HG03439 (cell line): ENCODE results near the gene TOPAZ1.

ENCODE experiments used
- ATAC-seq: cut with Tn5 transposase; IDR thresholded peaks from one replicate; pipeline ENCODE4 v1.9.1; 2021; ENCODE audit warnings: mild to moderate bottlenecking, moderate library complexity; ENCODE audit not compliant: unreplicated experiment

Gene TOPAZ1

GRCh38 chr3:44241706-44242105, at the start of gene TOPAZ1:
Gene TOPAZ1 (plus strand): TSS chr3:44241886. CDS start chr3:44242054, 168 bp downstream.
- ATAC-seq, result no peak

DNA sequence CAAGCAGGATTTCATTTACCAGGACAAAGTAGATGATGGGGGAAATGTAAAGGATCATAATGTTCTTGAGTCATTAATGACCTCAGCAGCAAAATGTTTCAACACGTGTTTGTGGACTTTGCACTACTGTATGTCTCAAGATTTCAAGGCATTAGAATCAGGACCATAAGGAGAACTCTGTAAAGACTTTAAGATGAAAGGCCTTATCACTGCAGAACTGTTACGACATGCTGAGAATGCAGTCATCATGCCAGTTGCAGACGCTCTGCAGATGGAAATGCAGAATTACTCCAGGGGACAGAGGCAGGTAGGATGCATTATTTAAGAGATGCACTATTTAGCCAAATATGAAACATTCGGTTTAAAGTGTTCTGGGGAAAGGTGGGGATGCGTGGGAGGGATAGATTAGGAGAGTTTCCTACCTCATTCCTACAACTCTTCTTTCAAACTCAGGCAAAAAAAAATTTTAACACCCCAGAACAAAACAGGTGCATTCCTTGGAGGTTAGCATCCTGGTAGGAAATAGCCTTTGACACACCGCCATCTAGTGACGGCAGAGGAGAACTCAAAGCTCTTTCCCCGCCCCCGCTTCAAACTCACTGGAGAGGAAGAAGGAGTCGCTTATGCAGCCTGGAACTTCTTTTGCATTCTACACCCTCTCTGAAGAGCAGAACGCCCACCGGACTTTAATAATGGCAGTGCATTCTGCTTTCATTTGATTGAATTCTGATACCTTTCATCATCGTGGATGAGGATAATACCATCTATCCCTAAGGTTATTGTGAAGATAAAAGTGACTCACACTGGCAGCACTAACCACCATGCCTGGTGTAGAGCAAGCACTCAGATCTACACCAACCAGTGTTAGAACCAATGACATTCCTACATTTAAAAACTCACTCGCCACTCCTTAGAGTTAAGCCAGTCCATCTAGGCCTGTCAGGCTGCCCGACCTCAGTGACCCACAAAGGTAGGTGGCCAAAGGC, 43.1 kb upstream of the TOPAZ1 start:
- no peak for ATAC-seq

DNA sequence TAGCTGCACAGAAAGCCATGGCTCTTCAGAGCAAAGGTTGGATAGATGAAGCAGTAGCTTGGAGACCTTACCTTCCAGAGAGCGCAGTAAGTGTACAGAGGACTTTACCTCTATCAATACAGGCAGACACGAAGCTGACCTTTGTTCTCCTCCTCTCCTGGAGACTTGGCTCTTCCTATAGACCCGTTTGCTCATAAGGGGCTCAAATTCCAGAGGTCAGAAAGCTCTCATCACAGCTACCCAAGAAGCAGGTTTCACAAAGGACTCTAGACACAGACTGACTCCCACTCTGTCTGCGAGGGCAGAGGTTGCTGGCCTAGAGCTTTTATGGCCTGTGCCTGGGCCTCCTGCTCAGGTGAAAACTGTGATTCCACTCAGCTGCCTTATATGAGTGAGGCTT, 35.4 kb upstream of the TOPAZ1 start:
- ATAC-seq, result no peak

DNA sequence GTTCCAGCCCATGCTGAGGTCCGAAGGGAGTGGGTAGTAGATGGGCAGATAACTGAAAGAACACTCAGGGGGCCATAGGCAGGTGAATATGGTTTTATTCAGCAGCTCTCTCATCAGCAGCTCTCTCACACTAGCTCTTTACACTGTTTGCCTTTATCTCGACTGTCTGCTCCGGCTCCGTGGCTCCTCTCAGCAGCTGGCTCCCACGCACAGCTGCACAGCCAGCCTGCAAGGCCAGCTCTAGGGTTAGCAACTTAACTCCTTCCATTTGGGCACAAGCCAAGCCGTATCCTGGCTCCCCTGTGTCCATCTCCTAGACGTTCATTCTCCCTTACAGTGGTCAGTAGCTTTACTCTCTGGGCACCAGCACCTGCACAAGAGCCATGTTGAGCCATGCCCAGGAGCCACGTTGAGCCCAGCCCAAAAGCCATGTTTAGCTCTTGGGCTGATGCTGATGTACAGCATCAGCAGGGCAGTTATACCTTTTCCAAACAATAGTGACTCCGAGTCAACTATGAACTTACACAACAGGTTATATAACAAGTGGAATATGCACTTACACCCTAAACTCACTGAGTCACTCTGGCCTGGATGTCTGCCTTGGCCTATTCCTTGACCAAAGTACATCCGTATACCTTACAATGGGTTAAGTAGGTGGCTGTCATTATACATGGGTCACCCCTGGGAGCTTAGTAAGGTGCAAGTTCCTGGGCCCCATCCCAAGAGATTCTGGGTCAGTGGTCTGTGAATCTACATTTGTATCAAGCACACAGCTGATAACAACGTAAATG, 34.6 kb upstream of the TOPAZ1 start:
- ATAC-seq, result no peak

- no peak for ATAC-seq
These were observed 33.6 kb upstream of the TOPAZ1 start for GRCh38 chr3:44208086-44208485.

DNA sequence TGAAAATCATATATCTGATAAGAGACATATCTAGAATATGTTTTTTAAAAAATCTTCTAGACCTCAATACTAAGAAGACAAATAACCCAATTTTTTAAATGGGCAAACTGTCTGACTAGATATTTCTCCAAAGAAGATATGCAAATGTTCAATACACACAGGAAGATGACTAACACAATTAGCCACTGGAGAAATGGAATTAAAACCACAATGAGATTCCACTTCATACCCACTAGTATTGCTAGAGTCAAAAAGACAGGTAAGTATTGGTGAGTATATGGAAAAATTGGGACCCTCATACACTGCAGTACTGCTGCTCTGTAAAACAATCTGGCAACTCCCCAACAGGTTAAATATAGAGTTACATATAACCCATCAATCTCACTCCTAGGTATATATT, 33.1 kb upstream of the TOPAZ1 start:
- no peak for ATAC-seq

GRCh38 chr3:44210967-44211366, 30.7 kb upstream of the TOPAZ1 start:
- ATAC-seq, result no peak

- no peak for ATAC-seq
These were observed 19.3 kb upstream of the TOPAZ1 start for GRCh38 chr3:44222337-44222736.

- no peak for ATAC-seq
These were observed 18.4 kb upstream of the TOPAZ1 start for GRCh38 chr3:44223299-44223698.

- no peak for ATAC-seq
These were observed 17.6 kb upstream of the TOPAZ1 start for GRCh38 chr3:44224131-44224530.

GRCh38 chr3:44226573-44226972, 15.1 kb upstream of the TOPAZ1 start:
- no peak for ATAC-seq

DNA sequence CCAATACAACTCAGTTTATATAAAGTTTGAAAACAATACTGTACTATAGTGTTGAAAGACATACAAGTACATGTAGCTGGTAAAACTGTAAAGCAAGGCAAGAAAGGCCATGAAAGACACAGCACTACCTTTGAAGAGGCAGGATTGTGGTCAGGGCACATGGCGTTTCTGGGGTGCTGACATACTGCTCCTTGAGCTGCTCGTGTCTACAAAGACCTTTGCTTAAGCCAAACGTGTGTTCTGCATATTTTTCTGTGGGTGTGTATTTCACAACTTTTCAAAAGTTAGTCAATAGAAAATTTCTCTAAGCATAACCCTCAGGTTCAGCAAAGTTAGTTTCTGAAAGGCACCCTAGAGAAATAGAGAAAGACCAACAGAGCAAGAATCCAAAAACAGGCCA, 14.1 kb upstream of the TOPAZ1 start:
- ATAC-seq, result no peak

DNA sequence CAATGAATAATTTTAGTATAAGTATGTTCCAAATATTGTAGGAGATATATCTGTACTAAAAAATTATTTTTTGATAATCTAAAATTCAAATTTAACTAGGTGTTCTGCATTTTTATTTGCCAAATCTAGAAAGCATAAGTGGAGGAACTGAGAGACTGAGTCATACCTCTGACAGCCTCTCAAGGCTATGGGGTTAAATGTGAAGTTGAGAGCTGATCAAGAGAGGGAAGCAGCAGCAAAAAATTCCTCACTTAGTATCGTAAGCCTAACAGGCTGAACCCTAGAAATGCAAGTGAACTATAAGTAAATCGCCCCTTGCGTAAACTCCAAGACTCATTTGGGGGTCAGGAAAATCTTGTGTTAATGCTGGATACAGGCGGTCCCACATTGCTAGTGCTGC, 12.8 kb upstream of the TOPAZ1 start:
- ATAC-seq, result no peak

DNA sequence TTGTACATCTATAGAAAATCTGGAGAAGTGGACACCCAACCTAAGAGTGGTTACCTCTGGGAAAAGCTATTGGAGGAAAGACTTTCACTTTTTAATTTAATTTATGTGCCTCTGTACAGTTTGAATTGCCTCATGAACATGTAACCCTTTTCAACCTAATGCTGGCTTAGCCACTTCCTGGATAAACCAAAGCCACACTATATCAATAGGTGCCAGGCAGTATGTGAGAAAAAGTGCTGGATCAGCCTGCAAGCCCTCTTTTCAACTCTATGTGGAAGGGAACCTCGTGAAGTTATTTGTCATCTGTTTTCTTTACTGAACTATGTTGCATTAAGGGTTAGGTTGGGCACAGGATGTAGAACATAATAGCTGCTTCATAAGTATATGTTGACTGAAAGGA, 9.3 kb upstream of the TOPAZ1 start:
- no peak for ATAC-seq

DNA sequence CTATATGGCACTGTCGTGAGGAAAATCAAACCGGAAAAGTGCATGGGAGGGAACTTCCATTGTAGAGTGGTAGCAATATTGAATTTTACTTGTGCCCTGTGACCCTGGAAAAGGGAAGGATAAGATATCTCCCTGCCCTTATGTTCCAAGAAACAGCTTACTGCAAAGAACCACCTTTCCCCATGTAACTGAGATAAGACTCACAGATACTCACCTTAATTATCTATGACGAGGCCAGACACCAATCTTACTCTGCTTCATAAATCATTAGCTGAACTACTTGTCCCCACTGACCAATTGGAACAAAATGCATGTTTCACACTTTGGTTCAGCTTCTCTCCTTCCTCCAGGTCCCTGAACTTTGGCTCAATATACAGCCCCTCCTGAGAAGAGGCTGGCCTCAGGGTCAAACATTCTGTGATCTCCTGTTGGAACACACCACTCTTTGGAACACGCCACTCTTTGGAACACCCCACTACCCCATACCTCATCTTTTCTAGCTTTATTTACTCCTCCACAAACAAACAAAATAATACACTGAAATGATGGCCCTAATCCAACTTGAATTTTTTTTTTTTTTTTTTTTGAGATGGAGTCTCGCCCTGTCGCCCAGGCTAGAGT, 6.9 kb upstream of the TOPAZ1 start:
- ATAC-seq, result no peak

- ATAC-seq, result no peak
These were observed 5.8 kb upstream of the TOPAZ1 start for GRCh38 chr3:44235604-44236484.

GRCh38 chr3:44236485-44236908, 5.2 kb upstream of the TOPAZ1 start:
- ATAC-seq, result no peak

- no peak for ATAC-seq
These were observed 4.5 kb upstream of the TOPAZ1 start for GRCh38 chr3:44237161-44237560.

DNA sequence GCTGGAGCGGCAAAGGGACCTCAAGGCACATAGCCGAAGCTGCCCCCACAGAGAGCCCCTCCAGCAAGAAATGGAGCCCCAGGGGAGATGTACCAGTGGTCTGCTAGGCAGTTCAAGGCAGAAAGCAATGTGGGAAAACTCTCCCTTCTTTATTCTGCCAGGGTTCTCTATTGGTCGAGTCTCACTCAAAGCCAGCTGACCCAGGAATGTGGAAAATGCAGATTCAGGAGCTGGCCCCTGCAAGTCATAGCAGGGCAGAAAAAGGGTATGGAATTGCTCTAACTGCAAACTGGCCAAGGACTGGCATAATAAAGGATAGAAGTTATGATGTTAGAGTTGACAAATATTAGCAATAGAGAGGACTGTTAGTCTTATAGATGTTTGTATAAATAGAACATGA, 4.0 kb upstream of the TOPAZ1 start:
- ATAC-seq, result no peak

GRCh38 chr3:44238889-44239288, 2.8 kb upstream of the TOPAZ1 start:
- no peak for ATAC-seq
